Measurements from ENCODE around the gene ZGRF1.
"Not testable (repeated sequence)": the region's sequence is repeated elsewhere in the genome, so short reads cannot be mapped to it uniquely, and the experiment has no call there.

ZGRF1 gene

GRCh38 chr4:112552668-112553067 lies 84.0 kb downstream of the ZGRF1 start:
- no peak for TF ChIP-seq POLR2A (IDR thresholded peaks at IDR 0.05; ENCODE audit: low read length)
- no peak for TF ChIP-seq GATA1 (IDR thresholded peaks at IDR 0.05; ENCODE audit: low read depth, low read length)
- DNase-seq: no peak

- no peak for DNase-seq
- TF ChIP-seq POLR2A (IDR thresholded peaks at IDR 0.05; ENCODE audit: low read length): no peak
- no peak for TF ChIP-seq GATA1 (IDR thresholded peaks at IDR 0.05; ENCODE audit: low read depth, low read length)
Observed at GRCh38 chr4:112550728-112551127, 86.0 kb downstream of the ZGRF1 start.

- no peak for TF ChIP-seq POLR2A (IDR thresholded peaks at IDR 0.05; ENCODE audit: low read length)
- no peak for TF ChIP-seq GATA1 (IDR thresholded peaks at IDR 0.05; ENCODE audit: low read depth, low read length)
- DNase-seq: no peak
Observed at GRCh38 chr4:112546476-112546875, 90.2 kb downstream of the ZGRF1 start.

- TF ChIP-seq POLR2A (IDR thresholded peaks at IDR 0.05; ENCODE audit: low read length) (no peak), GATA1 (IDR thresholded peaks at IDR 0.05; ENCODE audit: low read depth, low read length) (no peak)
- no peak for DNase-seq
Observed at GRCh38 chr4:112545346-112545745, 91.4 kb downstream of the ZGRF1 start.

- TF ChIP-seq GATA1 (IDR thresholded peaks at IDR 0.05; ENCODE audit: low read depth, low read length) (no peak), POLR2A (IDR thresholded peaks at IDR 0.05; ENCODE audit: low read length) (no peak)
- DNase-seq: no peak
Observed at GRCh38 chr4:112540695-112541094, 96.0 kb downstream of the ZGRF1 start.

GRCh38 chr4:112536123-112536522 lies 100.6 kb downstream of the ZGRF1 start:
- no peak for DNase-seq
- no peak for TF ChIP-seq POLR2A (IDR thresholded peaks at IDR 0.05; ENCODE audit: low read length)
- TF ChIP-seq GATA1 (IDR thresholded peaks at IDR 0.05; ENCODE audit: low read depth, low read length): no peak

- TF ChIP-seq GATA1 (IDR thresholded peaks at IDR 0.05; ENCODE audit: low read depth, low read length) (no peak), POLR2A (IDR thresholded peaks at IDR 0.05; ENCODE audit: low read length) (no peak)
- DNase-seq: no peak
Observed at GRCh38 chr4:112532267-112532666, 104.4 kb downstream of the ZGRF1 start.

GRCh38 chr4:112531146-112531545 lies 105.6 kb downstream of the ZGRF1 start:
- TF ChIP-seq GATA1 (IDR thresholded peaks at IDR 0.05; ENCODE audit: low read depth, low read length) (no peak), POLR2A (IDR thresholded peaks at IDR 0.05; ENCODE audit: low read length) (no peak)
- no peak for DNase-seq

GRCh38 chr4:112526061-112526460 lies 110.6 kb downstream of the ZGRF1 start:
- no peak for DNase-seq
- TF ChIP-seq GATA1 (IDR thresholded peaks at IDR 0.05; ENCODE audit: low read depth, low read length) (no peak), POLR2A (IDR thresholded peaks at IDR 0.05; ENCODE audit: low read length) (no peak)

- peak; percentile 61 to 75 for DNase-seq
- TF ChIP-seq GATA1 (IDR thresholded peaks at IDR 0.05; ENCODE audit: low read depth, low read length) (no peak), POLR2A (IDR thresholded peaks at IDR 0.05; ENCODE audit: low read length) (no peak)
Observed at GRCh38 chr4:112523764-112524505, 112.8 kb downstream of the ZGRF1 start.

- TF ChIP-seq POLR2A (IDR thresholded peaks at IDR 0.05; ENCODE audit: low read length) (no peak), GATA1 (IDR thresholded peaks at IDR 0.05; ENCODE audit: low read depth, low read length) (no peak)
- peak; percentile 56 to 70 for DNase-seq
Observed at GRCh38 chr4:112523008-112523721, 113.5 kb downstream of the ZGRF1 start.

GRCh38 chr4:112522431-112522830 lies 114.3 kb downstream of the ZGRF1 start:
- DNase-seq: not testable (repeated sequence)

GRCh38 chr4:112521123-112522023 lies 115.3 kb downstream of the ZGRF1 start:
- DNase-seq: no peak
- TF ChIP-seq POLR2A (IDR thresholded peaks at IDR 0.05; ENCODE audit: low read length) (no peak), GATA1 (IDR thresholded peaks at IDR 0.05; ENCODE audit: low read depth, low read length) (no peak)

GRCh38 chr4:112520598-112521122 lies 116.0 kb downstream of the ZGRF1 start:
- no peak for TF ChIP-seq GATA1 (IDR thresholded peaks at IDR 0.05; ENCODE audit: low read depth, low read length)
- no peak for TF ChIP-seq POLR2A (IDR thresholded peaks at IDR 0.05; ENCODE audit: low read length)
- no peak for DNase-seq
